Measurements from ENCODE around the gene FBXO15.

The FBXO15 gene

DNA sequence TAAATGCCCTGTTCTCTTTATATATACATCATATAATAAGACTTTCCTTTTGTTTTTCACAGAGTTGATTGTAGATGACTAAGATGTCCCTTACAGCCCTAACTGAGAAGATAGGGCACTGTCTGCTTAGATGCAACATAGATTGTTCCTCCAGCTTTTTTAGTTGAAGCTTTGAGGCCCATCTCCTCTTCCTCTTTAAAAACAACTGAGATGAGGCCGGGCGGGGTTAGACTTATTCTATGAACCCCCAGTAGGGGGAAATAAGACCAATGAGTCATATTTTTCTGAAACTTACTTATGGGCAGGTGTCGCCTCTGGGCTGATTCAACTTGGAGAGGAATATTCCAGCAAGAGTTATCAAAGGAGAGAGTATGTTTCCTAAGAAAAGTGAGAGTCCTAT is 84.6 kb downstream of the FBXO15 start:
- DNase-seq (ENCODE audit: low spot score) = peak; percentile 58

DNA sequence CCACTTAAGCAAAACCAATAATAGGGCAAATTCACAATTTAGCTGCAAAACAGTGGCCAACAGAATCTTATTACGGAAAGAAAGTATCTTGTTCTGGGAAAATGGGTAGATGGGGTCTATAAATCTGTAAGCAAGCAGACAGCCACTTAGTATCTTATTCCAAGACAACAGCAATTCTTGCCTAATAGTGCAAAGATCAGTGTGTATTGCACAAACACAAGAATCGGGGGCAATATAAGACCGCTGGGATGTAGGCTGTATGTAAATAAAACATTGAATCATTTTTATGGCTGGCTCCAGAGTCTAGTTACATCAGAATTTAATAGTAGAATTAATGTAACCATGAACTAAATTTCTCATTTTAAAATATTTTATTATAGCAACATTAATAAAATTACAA is 85.6 kb downstream of the FBXO15 start:
- no peak for DNase-seq (ENCODE audit: low spot score)

DNA sequence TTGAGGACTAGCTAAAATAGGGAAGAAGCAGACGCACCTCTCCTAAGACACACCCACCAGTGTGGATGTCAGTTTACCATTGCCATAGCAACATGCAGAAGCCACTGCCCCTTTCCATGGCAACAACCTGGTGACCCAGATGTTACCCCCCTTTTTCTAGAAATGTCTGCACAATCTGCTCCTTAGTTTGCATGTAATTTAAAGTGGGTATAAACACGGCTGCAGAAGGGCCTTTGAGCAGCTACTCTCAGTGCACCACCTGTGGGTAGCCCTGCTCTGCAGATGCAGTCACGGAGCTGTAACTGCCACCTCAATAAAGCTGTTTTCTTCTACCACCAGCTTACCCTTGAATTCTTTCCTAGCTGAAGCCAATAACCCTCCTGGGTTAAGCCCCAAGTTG is 87.1 kb downstream of the FBXO15 start:
- no peak for DNase-seq (ENCODE audit: low spot score)

DNA sequence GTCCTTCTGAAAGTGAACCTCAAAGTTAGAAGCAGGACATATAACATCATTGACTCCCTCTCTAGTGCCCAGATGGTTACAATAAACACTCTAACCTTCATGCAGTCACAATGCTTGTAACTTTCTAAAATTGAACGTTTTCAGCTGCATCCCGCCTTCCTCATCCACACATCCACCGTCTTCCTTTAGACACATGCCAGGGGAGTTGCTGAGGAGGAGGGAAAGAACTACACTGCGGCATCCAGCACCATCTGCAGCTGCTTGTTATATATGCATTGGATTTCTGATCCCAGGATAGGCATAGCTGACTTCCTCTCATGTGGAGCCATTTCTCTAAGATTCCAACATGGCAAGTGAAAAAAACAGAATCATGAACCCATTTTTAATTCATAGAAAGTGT is 96.8 kb downstream of the FBXO15 start:
- DNase-seq (ENCODE audit: low spot score) = no peak

DNA sequence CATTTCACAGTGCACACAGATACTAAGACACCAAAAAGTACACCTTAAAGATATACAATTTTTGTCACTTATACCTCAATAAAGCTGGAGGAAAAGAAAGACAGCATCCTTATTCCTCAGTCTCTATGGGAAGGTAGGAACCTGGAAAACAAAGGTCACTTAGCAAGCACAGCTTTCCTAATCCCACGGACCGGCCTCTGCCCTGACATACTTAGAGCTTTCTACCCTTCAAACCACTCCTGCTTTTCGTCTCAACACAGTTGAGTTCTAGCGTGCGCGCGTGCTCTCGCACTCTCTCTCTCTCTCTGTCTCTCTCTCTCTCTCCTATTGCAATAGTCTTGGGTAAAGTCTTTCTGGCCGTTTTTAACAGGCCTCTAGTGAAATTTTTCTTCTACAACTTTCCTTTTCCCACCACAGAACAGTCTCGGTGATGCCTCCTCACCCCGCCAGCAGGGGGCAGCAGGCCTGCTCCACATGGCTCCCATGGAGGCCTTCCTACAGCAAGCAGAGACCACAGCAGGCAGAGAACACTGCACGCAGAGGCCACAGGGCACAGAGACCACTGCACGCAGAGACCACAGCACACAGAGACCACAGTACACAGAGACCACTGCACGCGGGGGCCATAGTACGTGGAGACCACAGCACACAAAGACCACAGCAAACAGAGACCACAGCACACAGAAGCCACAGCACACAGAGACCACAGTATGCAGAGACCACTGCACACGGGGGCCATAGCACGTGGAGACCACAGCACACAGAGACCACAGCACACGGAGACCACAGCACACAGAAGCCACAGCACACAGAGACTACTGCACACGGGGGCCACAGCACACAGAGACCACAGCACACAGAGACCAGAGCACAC is 106.9 kb downstream of the FBXO15 start:
- peak; percentile 73 for DNase-seq (ENCODE audit: low spot score)

DNA sequence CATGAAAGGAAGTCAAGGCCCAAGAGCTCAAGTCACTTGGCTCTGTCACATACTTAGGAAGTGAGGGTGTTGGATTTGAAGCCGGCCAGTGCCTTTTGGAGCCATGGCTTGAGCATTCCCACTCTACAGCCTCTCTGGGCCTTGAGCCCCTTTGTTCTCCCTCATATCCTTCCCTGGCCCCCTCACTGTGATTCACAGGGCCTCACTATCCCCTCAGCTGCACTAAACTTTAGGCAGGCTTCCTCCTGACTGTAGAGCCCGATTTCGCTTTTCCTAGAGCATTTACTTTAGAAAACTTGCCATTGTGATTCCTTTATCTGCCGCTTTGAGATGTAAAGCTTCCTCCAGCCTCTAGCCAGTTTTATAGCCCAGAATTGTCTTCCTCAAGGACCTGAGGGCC is 107.6 kb downstream of the FBXO15 start:
- no peak for DNase-seq (ENCODE audit: low spot score)

DNA sequence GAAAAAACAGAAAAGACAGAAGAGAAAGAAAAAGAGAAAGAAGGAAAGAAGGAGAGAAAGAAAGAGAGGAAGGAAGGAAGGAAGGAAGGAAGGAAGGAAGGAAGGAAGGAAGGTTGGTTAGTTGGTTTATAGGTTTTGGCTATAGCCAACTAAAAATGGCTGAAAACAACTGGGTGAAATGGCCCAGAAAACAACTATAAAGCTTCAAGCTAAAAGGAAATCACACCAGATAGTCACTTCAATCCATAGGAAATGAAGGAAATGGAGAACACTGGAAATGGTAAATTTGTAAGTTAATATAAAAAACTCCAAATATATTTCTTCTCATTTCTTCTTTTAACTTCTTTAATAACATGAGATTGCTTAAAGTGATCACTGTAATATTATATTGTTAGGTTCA is 118.5 kb downstream of the FBXO15 start:
- DNase-seq (ENCODE audit: low spot score) = no peak
